CD1c-positive myeloid dendritic cell (primary cell): ENCODE measurements around the gene CHST15.
A peak's percentile ranks its signal among the peaks of the same experiment; 100 is the strongest.

ENCODE experiments used
- DNase-seq: peaks from one replicate; pipeline ENCODE4 v3.0.0-alpha.2; 2016; ENCODE audit errors: extremely low spot score

Gene CHST15

DNA sequence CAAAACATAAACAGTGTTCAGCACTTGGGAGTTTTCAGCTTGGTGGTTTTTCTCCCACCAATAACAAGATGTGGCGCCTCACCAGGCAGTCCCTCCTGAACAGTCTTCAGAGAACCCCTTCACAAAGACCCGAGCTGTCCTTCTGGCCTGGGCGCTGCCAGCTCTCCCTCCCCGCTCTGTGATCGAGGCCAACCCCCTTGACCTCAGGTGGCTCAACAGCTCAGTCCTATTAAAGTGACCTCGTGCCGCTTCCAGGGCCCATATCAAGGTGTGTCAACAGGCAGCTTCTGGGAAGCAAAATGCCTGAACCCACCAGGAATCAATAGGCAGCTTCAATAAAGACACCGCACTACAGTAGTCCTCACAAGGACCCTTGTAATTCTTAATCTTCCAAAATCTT is 63.3 kb downstream of the CHST15 start:
- DNase-seq: no peak

DNA sequence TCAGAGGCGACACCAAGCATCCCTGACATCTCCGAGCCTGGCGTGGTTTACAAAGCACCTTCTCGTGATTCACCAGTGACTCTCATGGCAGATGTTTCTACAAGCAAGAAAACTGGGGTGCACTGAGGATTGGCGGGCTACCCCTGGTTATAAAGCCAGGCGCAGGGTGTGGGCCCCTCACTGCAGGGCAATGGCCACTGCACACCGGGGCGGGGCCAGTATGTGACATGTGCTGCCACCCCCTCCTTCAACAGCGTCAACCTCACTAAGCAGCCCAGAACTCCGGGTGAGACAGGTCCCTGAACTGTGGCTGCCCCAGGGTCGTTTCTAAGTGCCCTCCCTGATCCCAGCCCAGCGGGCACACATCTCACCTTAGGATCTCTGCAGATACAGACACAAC is 63.8 kb downstream of the CHST15 start:
- DNase-seq: no peak

DNA sequence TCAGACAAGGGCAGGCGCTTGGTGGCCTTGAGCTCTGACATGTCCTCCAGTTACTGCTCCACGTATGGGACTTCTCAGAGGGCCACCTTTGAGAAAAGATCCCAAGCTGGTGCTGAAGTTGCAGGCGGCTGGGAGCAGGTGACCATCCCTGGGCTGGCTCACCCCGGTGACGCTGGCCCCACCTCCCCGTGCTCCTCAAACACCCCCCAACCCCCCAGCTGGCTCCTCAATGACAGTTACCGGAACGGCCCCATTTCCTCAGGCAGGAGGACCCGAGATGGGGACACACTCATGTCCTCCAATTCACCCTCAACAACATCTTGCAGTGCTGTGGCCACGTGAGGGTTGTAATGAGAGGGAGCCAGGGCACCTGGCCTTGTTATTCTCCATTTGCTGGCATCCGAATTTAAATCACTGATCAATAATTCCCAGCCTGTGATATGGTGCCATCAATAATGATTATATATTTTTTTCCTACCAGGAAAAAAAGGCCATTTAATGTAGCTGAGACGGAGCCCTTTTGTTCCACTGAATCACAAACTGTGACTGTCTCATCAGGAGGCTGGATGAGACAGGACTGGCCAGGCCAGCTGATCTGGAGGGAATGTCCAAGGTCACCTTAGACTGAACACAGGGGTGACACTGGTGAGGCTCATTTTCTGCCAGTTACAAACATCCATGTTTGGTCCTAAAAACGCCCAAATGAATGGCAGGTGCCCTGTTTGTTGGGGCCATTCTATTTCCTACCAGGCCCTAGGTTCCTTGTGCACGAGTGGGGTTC is 64.5 kb downstream of the CHST15 start:
- no peak for DNase-seq

DNA sequence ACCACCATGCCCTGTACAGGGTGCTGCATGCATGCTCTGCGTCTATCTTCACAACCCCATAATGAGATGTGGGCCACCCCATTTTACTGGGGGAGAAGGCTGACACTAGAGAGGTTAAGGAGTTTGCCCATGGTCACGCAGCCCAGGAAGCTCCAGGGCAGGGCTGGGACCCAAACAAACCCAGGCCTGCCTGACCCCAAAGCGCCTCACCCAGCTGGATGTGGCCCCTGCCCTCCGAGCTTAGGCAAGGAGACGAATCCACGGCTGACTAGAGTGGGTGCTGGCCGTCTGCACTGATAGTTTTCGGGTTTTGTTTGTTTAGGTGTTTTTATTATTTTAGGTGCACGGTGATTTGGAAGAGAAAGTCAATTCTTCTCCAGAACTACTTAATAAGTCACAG is 65.7 kb downstream of the CHST15 start:
- no peak for DNase-seq

DNA sequence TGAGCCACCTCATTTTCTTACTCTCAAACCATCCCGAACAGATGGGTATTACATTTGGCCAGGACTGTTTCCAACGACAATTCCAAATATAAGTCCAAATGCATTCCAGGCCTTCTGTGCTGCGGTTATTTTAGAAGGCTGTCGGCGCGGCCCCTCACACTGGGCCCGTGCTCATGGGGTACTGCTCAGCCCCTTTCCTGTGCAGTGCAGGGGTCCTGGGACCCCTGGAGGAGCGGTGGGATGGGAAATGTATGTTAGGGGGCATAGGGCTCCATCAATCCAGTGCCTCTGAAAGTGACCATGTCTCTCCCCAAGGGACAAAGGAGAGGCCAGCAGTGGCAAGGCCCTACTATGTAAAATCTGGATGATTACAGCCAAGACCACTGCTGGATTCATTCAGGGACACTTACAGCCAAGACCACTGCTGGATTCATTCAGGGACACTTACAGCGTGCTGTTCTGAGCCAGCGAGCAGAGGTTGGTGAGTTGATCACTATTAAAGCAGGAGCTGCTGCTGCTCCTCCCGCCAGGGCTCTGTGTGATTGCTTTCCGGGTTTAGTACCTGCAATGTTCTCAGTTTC is 66.3 kb downstream of the CHST15 start:
- no peak for DNase-seq

DNA sequence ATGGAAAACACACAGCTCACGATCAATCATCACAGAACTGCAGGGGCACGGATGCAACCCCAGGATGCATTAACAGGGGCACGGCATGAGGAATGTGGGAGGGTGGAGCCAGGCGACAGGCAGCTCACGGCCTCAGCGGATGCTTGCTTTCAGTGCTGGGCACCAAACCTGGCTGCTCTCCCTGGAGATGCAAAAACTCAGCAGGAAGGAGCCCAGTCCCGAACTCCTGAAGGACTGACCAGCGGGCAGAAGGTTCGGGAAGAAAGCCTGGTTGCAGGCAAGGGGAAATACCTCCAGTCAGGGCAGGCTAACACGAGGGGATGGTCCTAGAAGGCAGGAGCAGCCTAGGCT is 66.8 kb downstream of the CHST15 start:
- DNase-seq: no peak

DNA sequence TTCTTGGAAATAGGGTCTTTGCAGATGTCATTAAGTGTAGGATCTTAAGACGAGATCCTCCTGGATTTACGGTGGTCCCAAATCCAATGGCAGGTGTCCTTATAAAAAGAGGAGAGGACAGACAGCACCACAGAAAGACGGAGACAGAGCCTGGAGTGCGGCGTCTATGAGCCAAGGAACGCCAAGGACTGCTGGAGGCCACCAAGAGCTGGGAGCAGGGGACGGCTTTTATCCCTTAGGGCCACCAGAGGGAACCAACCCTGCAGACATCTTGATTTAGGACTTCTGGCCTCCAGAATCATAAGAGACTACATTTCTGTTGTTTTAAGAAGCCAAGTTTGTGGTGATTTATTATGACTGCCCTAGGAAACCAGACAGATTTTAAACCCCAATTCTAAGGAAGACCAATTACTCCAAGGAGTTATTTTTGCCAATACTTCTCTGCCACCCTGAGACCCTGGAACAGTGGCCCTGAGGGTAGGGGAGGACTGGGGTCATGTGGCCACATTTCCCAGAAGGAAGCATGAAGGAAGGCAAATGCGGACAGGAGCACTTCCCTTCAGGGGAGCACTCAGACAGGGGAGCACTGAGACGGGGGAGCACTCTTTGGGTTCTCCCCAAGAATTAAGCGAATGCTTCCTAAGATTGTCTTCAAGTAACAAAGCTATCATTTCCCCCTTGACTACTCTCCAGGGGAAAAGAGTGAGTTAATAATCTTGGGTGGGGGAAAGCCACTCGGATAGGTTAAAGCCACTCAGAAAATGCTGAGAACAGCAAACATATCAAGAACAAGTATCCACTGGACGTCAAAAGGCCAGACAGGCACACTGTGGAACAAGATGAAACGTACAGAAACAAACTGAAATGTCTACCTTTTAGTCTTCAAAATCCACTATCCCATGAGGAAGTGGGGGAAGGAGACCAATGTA is 67.5 kb downstream of the CHST15 start:
- DNase-seq: peak; percentile 72

DNA sequence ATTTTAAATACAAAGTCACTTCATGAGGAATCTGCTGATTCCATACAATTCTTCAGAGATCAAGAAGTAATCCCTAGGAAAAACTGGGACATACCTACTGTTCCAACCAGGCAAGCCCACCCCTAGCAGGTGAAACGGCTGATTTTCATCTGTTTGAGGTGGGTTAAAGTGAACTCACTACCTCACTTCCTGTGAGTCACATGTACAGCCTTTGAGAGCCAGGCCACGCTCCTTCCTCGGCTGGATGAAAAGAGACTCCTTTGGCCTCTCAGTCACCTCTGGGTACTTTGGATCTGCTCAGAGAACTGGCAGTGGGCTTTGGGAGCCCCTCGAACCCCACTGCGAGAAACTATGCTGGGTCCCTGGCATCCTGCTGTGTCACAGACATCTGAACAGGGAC is 68.2 kb downstream of the CHST15 start:
- no peak for DNase-seq

DNA sequence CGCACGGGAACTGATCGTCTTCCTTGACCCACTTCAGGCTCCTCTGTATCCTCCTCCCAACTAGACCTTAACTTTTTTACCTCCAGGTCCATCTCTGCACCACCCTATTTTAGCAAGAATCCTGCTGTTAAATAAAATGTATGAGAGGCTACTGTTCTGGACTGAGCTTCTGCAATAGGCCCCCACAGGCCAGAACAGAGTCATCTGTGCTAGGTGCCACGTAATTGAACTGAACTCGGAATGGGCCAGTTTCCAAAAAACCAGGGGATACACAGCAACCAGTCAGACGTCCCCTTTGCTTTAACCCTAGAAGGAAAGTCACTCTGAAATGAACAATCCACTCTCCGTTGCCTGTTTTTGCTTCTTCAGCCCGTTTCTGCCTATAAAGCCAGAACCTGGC is 71.3 kb downstream of the CHST15 start:
- no peak for DNase-seq

DNA sequence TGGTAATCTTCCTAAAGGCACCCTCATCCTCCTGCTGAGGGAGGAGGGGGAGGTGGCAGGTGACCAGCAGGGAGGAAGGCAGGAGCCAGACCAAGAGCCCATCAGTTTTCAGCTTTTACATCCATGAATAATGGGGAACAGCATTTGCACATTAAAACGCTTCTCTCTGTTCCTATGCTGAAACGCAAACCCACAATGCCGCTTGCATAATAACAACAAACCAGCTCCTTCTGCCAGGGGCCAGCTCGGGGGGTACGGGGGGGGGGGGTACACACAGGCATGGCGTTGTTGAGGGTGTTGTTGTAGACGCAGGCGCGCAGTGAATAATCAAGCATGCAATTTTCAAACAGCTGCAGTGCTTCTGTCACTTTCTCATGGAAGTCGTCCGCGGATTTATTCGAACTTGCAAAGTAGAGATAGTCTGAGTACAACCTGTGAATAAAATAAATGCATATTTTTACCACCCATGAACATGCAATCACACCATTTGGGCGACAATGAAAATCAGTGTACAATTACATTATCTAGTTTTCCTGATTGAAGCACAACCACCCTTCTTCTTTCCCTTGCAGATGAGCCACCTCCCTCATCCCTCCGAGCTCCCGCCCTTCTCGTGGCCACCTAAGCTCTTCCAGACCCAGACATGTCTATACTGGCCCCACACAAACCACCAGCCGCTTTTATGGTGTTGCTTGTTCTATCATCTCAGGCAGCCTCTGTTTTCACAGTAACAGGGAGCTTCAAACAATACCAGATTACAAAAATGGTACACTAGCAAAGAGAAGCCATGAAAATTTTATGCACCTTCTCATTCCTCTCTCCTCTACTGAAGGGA is 72.2 kb downstream of the CHST15 start:
- DNase-seq: no peak

DNA sequence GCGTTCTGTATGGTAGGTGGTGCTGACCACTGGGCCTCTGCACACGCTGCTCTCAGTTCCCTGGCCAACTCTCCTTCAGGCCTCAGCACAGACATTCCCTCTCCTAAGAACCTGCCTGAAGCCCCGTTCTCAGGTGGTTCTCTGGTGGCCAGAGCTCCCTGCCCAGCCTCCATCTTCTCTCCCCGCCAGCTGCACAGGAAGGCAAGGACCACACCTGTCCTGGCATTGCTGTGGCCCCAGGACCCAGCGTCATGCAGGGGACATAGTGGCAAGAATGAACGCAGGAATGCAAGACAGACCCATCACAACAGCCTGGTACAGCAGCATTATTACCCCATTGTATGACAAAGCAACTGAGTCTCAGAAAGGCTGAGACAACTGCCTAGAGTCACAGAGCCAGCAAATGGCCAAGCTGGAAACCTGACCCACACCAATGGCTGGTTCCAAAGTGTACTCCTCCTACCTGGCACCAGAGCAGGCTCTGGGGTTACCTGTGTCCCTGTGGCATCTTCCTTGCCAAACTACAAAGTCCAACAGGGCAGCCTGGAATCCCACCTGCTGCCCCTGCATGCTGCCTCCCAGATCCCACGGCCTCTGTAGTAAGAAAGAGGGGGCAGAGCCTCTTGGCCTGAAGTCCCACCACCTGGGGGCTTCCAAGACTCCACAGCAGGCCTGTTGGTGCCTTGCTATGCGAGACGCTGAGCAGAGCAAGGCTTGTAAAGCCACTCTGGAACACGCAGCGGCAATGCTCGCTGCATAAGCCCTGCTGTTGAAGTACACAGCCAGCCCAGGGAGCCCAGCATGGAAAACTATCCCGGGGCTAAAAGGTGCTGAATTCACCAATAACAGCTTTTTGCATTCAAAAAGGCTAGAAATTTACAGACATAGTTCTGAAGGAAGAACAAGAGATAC is 73.3 kb downstream of the CHST15 start:
- no peak for DNase-seq

DNA sequence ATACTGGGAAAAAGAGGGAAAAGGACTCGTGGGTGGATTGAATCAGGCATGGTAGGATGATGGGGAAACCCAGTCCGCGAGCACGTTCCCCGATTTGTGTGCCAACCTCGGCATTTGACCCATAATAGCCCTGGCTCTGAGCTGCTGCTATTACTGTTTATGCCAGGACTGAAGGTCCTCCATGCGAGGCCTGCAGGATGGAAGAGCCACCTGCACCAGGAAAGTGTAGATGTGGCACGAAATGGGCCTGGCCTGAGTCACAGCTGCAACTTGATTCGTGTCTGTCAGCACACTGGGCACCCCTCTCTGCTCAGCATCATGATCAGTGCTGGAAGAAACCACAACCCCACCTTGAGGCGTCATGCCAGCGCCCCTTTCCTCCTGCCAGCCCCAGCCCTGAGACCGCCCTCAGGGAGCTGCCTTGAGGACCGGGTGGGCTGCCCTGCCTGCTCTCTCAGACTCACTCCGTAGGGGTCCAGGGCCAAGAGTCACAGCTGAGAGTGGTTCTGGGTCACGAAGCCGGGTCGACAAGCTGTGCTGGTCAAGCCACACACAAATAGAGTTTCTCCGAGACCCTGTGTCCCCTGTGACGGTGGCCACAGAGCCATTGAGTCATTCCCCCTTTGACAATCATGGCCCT is 74.4 kb downstream of the CHST15 start:
- no peak for DNase-seq

DNA sequence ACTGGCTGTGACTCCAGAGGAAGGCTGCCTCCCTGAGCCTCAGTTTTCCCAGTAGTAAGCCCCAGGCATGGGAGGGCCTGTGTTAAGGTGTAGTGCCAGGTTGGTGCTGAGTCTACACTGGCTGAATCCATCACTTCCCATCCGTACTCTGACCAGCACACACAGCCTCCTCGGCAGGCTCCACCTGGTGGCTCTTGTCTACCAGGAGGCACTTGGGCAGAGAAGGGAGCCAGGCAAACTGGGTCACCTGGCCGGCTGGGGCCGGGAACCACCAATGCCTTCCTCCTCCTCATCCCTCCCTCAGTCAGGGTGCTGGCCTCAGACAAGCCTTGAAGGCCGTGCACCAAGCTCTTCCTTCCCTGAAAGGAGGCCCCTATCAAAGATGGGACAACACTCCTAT is 75.7 kb downstream of the CHST15 start:
- DNase-seq: no peak

DNA sequence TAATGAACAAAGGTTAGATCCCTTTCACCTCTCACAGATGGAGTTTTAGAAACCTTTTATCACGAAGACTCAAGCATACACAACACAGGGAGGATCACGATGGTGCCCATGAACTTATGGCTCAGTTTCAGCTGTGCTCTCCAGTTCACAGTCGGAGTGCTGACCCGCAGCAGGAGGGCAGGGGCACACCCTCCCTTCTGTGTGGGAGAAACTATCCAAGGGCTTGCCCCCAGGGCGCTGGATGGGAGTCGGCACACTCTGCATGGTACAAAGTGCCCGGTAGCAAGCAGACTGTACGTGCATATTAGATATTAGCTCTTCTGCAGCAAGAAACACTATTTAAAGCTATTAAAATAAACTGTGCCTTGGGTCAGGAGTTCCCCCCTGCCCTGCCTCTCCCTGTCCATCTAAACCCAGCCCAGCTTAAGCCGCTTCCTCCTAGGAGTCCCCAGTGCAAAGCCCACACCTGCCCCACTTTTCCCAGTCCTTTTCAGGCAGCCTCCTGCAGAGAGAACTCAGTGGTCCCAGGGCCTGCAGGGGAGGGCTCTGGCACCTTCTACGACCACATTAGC is 76.5 kb downstream of the CHST15 start:
- DNase-seq: no peak

DNA sequence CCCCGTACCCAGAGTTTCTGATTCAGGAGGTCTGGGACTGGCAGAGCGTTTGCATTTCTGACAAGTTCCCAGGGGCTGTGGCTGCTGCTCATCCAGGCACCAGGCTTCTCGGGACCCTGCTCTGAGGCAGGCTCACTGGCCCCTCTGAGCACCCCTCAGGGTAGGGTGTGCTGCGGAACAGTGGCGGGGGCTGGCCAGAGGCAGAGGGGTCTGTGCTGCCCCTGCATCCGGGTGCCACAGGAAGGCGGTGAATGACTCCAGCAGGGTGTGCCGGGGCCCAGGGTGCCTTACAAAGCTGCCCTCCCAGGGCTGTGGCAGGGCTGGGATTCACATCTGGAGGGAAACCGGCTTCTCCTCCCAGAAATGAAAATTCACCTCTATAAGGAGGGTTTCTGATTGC is 77.4 kb downstream of the CHST15 start:
- DNase-seq: no peak

DNA sequence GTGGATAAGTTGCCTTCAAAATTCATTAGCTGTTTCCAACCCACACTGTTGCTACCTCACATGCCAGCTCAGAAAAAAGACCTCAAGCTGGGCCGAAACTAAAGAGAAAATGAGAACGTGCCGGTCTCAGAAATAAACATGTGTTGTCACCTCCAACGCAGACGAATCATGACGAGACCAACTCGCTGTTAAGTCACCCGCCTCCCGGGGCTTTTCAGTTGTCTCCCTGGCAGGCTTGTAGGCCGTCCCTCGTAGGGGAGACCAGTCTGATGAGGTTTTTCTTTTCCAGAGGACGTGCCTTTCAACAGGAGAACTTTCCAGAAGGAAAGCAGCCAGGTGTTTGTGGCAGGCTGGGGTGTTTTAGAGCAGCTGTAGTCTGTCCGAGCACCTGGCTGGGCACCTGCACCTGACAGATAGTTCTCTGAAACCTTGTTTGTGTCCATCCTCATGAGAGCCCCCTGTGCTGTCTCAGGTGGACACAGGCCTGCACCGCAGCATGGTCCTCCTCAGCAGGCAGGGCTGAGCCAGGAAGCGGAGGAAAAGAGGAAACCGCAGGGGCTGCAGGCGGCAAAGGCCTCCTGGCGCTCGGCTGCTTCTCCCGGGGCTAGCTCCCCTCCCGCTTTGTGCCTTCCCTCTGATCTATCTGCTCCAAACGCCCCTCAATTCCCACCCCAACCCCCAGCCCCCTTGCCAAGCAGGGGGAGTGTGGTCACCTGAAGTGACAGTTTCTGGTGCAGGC is 78.8 kb downstream of the CHST15 start:
- no peak for DNase-seq

DNA sequence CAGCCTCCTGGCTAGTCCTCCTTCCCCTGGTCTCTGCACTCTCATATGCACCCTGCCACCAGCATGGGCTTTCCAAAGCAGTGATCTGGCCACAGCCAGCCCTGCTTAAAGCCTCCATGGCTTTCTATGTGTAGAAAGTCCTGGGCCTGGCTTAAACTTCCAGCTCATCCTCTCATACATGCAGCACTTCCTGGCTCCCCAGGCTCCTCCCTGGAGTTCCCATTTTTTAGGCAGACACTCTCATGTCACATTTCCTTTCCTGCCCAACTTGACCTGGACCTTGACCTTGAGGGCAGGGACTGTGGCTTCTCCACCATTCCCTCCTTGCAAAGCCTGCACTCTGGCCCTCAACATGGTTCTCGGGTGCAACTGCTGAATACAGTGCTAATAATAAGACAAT is 79.5 kb downstream of the CHST15 start:
- DNase-seq: no peak

DNA sequence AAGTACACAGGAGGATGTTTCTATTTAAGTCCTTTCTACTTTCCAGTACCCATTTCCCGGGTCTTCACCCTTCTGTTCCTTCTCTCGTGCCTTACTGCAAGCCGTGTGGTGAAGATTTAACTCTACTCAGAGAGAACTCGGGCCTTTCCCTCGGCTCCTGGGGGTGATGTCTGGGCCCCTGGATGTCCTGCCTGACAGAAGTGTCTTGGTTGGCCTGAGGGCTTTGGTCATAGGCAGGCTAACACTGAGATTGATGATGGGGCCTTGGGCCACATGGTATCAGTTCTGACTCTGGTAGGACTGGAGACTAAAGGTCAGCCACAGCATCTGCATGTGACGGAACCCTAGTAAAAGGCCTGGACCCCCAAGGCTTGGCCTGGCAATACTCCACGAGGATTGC is 80.4 kb downstream of the CHST15 start:
- DNase-seq: no peak

DNA sequence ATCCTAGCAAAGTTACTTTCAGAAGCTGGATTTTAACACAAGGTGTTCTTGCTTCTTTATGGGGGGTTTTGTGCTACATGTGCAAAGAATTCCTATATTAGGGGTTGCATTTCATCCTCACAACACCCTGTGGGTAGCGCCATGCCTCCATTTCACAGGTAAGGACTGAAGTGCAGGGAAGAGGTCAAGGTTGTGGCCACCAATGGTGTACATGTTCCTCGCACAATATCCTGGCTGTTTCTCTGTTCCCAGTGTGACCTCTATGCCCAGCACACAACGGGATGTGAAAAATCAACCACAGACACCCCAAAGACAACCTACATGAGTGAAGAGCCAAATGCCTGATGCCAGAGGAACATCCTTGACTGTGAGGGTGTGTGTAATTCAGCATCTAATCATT is 80.8 kb downstream of the CHST15 start:
- DNase-seq: no peak
